Aorta (tissue), 5 donors: ENCODE results near the gene TCHP. TPM values are rescaled to one million over a fixed set of nuclear protein-coding genes. Genes with fewer than 3 reads are reported as not detected.
A peak's percentile ranks its signal among the peaks of the same experiment; 100 is the strongest.
"Not testable (repeated sequence)": the region's sequence is repeated elsewhere in the genome, so short reads cannot be mapped to it uniquely, and the experiment has no call there.

Source experiments
- ATAC-seq: fragments of 200-7000 bp; cut with Tn5 transposase; one replicate; pipeline ENCODE4 v1.9.1; 2022; ENCODE audit warnings: moderate library complexity; ENCODE audit not compliant: low FRiP score
- DNase-seq, 2 donors: peaks; one replicate each; pipeline ENCODE4 v3.0.0-alpha.2; 2020
- H3K27ac ChIP-seq, 2 donors: one replicate each; pipeline ENCODE4 v1.5.1; 2013; ENCODE audit warnings: low read length in 2 of 2, mild to moderate bottlenecking in 2 of 2, moderate library complexity in 2 of 2, control low read depth in 1 of 2, inconsistent platforms in 1 of 2, low read depth in 1 of 2
- H3K27me3 ChIP-seq, 2 donors: one replicate each; pipeline ENCODE4 v1.6.1; 2013; ENCODE audit warnings: control low read depth in 1 of 2, low read length in 1 of 2, mild to moderate bottlenecking in 1 of 2, moderate library complexity in 1 of 2; ENCODE audit not compliant: insufficient read depth in 2 of 2, control insufficient read depth in 1 of 2
- H3K36me3 ChIP-seq, 2 donors: one replicate each; pipeline ENCODE4 v1.6.1; 2013; ENCODE audit warnings: control low read depth in 1 of 2, low read length in 1 of 2, mild to moderate bottlenecking in 1 of 2; ENCODE audit not compliant: insufficient read depth in 2 of 2, control insufficient read depth in 1 of 2
- H3K4me1 ChIP-seq, 2 donors: one replicate each; pipeline ENCODE4 v1.6.1; 2013; ENCODE audit warnings: low read length in 2 of 2, control low read depth in 1 of 2, mild to moderate bottlenecking in 1 of 2, moderate library complexity in 1 of 2; ENCODE audit not compliant: insufficient read depth in 2 of 2, control insufficient read depth in 1 of 2
- H3K4me3 ChIP-seq, 2 donors: one replicate each; pipeline ENCODE4 v1.5.1; 2013; ENCODE audit warnings: low read length in 2 of 2, control low read depth in 1 of 2, mild to moderate bottlenecking in 1 of 2
- H3K9me3 ChIP-seq: one replicate; pipeline ENCODE4 v1.6.1; 2013; ENCODE audit warnings: mild to moderate bottlenecking, low read length; ENCODE audit not compliant: control insufficient read depth
- WGBS, 2 donors: extraction: QIAGEN DNeasy Blood & Tissue Kit; methylation state at CpG; one replicate each; pipeline ENCODE4 v1.1.7; 2013; 5-methylcytosine and 5-hydroxymethylcytosine counted together
- intact Hi-C, 2 donors: fragments of 100-400 bp; cut with DNase I; formaldehyde crosslinking; loops; one replicate each; pipeline versions ENCODE4 v1.14.2 to v1.15.0; 2022
- polyA plus RNA-seq, 2 donors: library from polyadenylated mRNA; stranded (reverse); fragments of 200-250 nt; gene quantifications; one replicate each; pipeline ENCODE4 v1.2.3, GENCODE V29; 2013
- total RNA-seq, 2 donors: library from RNA; stranded (reverse); fragmentation: NEBNext Ultra II Directional; extraction: Animal tissue kit (Norgen Biotek cat#: 25700); gene quantifications; one replicate each; pipeline ENCODE4 v1.2.1, GENCODE V29; 2021
- donor health status: healthy with polysubstance abuse.
- donor health status: Bipolar disorder and iron deficiency.
- donor health status: DM: no; HTN: no; CAD: no.
- donor health status: DM: no; HTN: no; CAD: no.
- donor health status: DM: yes; HTN: yes; CAD: no.

TCHP gene
- total and polyA plus RNA-seq, 4 donors: 4.3 to 21.1 (median 12.2) TPM

DNA sequence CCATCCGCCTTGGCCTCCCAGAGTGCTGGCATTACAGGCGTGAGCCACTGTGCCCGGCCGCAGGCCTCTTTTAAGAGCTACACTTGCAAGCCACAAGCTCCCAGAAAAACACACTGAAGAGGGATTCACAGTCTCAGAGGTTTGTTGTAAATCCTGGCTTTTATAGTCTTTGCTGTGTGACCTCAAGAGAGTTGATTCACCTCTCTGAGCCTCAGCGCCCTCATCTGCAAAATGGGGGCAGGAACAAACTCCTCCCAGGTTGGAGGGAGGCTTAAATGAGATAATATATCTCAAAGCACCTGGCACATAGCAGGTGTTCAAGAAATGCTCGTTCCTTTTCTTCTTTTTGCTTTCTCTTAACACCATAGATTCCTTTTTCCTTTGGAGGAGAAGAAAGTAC is 3.9 kb upstream of the TCHP start:
- Histone ChIP-seq H3K27me3 (no peaks in the 10 kb centered on the region), H3K9me3 (no peaks in the 10 kb centered on the region), H3K27ac (no peak overlapping the region), H3K36me3 (no peaks in the 10 kb centered on the region), H3K4me1 (no peaks in the 10 kb centered on the region), H3K4me3 (no peak overlapping the region)
- ATAC-seq (no peak), DNase-seq (no peak)
- WGBS, 2 donors: 87 to 88% methylated on average over 6 of the region's 6 CpGs
- intact Hi-C loops: no loop called here

DNA sequence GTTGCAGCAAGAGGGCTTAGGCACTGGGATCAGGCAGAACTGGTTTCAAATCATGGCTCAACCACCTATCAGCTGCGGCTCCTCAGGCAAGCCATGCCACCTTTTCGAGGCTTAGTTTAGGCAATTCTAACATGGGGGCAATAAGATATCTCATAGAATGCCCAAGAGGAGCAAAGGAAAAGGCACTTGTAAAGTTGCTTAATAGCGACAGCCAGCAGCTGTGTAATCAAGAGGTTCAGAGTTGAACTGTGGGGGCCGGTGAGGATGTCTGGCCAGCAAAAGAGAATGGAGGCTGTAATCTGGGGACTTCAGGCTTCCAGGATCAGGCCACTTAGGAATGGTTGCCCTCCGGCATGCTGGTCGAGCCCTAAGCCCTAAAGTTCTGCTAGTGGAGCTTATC is 3.0 kb upstream of the TCHP start:
- Histone ChIP-seq H3K9me3 (no peaks in the 10 kb centered on the region), H3K4me3 (no peak overlapping the region), H3K36me3 (no peaks in the 10 kb centered on the region), H3K4me1 (no peaks in the 10 kb centered on the region), H3K27me3 (no peaks in the 10 kb centered on the region), H3K27ac (no peak overlapping the region)
- WGBS, 2 donors: 86 to 88% methylated on average over 6 of the region's 6 CpGs
- ATAC-seq (no peak), DNase-seq (no peak)
- intact Hi-C loops: no loop called here

DNA sequence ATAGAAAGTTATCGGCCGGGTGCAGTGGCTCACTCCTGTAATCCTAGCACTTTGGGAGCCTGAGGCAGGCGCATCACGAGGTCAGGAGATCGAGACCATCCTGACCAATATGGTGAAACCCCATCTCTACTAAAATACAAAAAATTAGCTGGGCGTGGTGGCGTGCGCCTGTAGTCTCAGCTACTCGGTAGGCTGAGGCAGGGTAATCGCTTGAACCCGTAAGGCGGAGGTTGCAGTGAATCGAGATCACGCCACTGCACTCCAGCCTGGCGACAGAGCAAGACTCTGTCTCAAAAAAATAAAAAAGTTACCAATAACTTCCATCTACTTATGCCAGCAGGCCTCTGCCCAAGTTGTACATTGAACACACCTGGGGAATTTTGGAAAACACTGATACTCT is 729 bp upstream of the TCHP start:
- DNase-seq, intact Hi-C loops, ATAC-seq, H3K4me1 ChIP-seq, H3K27ac ChIP-seq, H3K36me3 ChIP-seq, H3K9me3 ChIP-seq, H3K27me3 ChIP-seq, H3K4me3 ChIP-seq: not testable (repeated sequence)
- WGBS, 2 donors: 88 to 90% methylated on average over 15 of the region's 15 CpGs

DNA sequence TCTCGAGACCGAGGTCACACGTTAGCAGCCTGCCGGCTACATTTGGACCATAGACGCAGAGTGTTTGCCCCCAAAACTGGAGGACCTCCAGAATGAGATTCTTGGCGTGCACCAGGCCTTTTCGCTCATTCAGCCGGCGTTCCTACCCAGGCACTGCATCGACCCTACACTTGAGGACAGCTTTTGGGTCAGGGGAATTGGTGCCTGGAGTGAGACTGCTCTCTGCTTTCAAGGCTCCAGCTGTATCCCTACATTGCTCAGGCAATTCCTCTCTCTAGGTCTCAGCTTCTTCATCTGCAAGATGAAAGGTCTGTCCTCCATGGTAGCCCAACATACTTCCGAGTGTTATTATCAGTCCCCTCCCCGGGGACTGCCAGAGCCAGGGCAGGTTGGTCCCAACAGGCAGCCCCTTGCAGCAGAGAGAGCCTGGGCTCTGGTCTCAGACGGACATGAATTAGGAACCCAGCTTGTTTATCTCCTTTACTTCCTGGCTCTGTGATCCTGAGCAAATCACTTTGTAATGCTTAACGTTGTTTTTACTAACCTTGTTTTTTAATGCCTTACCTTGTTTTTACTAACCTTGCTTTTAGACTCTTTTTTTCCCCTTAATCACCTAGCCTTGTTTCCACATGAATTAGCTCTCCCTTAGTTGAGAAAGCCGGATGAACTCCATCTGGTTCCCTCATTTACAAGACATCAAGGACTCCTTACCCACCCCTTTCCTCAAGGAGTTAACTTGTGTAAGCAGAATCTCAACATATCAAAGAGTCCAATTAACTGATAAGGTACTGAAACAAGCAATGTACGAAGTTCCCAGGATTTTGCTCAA is 892 bp downstream of the TCHP start:
- Histone ChIP-seq H3K27ac (no peak overlapping the region), H3K4me1 (no peaks in the 10 kb centered on the region), H3K27me3 (no peaks in the 10 kb centered on the region), H3K36me3 (peaks cover 0 to 2% of the 10 kb centered on the region in 2 donors), H3K4me3 (peak overlapping the region; percentile 64 to 80), H3K9me3 (no peaks in the 10 kb centered on the region)
- ATAC-seq (peak; percentile 22), DNase-seq (no peak)
- intact Hi-C loops: no loop called here
- WGBS, 2 donors: 3 to 4% methylated on average over 16 of the region's 16 CpGs

DNA sequence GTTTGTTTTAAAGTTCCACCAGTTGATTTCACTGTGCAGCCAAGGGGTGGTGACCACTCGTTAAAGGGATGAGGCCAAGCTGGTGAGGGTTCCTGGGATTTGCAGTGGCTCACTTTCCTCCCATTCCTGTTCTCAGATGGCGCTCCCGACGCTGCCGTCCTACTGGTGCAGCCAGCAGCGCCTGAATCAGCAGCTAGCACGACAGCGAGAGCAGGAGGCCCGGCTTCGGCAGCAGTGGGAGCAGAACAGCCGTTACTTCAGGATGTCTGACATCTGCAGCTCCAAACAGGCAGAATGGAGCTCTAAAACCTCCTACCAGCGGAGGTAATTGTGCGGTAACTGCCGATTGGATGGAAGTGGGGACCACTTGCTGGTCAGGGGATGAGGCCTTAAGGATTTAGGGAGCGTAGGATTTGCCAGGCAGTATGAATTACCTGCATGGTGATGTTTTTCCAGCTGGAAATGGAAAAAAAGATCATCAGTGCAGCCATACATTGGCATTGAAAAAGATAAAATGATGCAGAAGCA is 2.9 kb downstream of the TCHP start:
- Histone ChIP-seq H3K36me3 (peaks cover 0 to 2% of the 10 kb centered on the region in 2 donors), H3K27ac (no peak overlapping the region), H3K4me3 (no peak overlapping the region), H3K4me1 (no peaks in the 10 kb centered on the region), H3K27me3 (no peaks in the 10 kb centered on the region), H3K9me3 (no peaks in the 10 kb centered on the region)
- ATAC-seq (no peak), DNase-seq (no peak)
- 73 to 76% methylated on average over 15 of the region's 15 CpGs for WGBS, 2 donors
- intact Hi-C loops: no loop called here

DNA sequence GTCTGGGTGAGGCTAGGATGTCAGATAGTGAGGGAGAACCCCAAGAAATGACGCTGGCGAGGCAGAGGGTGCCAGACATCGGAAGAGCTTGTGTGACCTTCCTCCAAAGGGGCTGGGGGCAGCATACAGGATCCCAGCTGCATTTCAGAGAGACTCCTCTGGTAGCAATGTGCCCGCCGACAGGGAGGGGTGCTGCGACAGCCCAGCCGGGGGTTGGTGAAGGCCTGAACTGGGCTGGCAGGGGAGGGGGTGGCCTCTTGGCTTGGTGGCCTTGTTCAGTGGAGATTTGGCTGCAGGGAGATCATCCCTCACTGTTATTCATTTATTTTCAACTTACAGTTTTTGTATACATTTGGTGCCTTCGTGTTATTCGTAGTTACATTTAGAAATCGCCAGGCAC is 5.2 kb downstream of the TCHP start:
- 94 to 97% methylated on average over 10 of the region's 10 CpGs for WGBS, 2 donors
- DNase-seq: no peak
- no peak overlapping the region for H3K27ac ChIP-seq
- H3K4me1 ChIP-seq: no peaks in the 10 kb centered on the region
- H3K4me3 ChIP-seq: no peak overlapping the region
- H3K36me3 ChIP-seq: peaks cover 0 to 2% of the 10 kb centered on the region in 2 donors
- no peak for ATAC-seq
- no peaks in the 10 kb centered on the region for H3K27me3 ChIP-seq
- no peaks in the 10 kb centered on the region for H3K9me3 ChIP-seq
- intact Hi-C loops: no loop called here

DNA sequence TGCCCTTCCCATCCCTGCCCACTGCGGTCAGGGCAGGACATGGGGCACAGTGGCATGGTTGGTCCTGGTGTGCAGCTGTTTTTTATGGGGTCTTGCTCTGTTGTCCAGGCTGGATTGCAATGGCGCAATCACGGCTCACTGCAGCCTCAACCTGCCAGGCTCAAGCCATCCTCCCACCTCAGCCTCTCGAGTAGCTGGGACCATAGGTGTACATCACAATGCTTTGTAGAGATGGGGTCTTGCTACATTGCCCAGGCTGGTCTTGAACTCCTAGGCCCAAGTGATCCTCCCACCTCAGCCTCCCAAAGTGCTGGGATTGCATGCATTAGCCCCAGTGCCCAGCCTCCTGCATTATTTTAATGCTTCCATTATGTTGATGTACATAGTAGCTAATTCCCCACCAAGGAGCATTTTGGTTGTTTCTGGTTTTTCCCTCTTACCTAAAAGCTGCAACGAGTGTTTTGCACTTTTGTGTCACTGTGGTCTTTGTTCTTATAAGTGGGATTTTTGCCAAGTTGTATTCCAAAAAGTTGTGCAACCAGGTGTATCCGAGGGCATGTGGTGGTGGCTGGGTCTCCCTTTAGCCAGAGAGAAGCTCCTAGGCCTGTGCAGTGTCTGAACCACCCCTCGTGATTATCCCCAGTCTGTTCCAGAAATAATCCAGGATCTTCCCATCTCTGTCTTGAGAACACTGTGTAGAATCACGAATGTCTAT is 10.3 kb downstream of the TCHP start:
- intact Hi-C loops: no loop called here
- no peaks in the 10 kb centered on the region for H3K9me3 ChIP-seq
- no peaks in the 10 kb centered on the region for H3K4me1 ChIP-seq
- 85 to 86% methylated on average over 8 of the region's 8 CpGs for WGBS, 2 donors
- peaks cover 3 to 8% of the 10 kb centered on the region in 2 donors for H3K36me3 ChIP-seq
- ATAC-seq: no peak
- no peaks in the 10 kb centered on the region for H3K27me3 ChIP-seq
- H3K4me3 ChIP-seq: no peak overlapping the region
- H3K27ac ChIP-seq: no peak overlapping the region
- DNase-seq: peak in 1 of 2 donors; percentile 28

DNA sequence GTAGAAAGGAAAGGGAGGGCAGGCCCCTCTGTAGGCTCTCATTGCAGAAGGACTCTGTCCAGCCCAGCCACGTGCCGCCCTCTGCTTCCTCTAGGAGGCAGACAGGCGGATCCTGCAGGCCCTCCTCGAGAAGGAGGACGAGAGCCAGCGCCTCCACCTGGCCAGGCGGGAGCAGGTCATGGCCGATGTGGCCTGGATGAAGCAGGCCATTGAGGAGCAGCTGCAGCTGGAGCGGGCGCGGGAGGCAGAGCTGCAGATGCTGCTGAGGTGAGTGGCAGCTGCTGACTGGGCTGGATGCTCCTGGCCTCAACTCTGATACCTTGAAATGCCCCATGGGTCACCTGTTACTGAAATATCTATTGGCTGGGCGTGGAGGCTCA is 10.9 kb downstream of the TCHP start:
- H3K36me3 ChIP-seq: peaks cover 3 to 8% of the 10 kb centered on the region in 2 donors
- H3K9me3 ChIP-seq: no peaks in the 10 kb centered on the region
- no peaks in the 10 kb centered on the region for H3K4me1 ChIP-seq
- H3K27me3 ChIP-seq: no peaks in the 10 kb centered on the region
- intact Hi-C loops: no loop called here
- no peak overlapping the region for H3K27ac ChIP-seq
- H3K4me3 ChIP-seq: no peak overlapping the region
- peak in 1 of 2 donors; percentile 66 for DNase-seq
- WGBS, 2 donors: 62 to 70% methylated on average over 12 of the region's 12 CpGs
- no peak for ATAC-seq
